Smooth muscle cell (in vitro differentiated cells): ENCODE data around the gene CSTPP1. TPM values are rescaled to one million over a fixed set of nuclear protein-coding genes. Genes with fewer than 3 reads are reported as not detected.

Experiments
- DNase-seq: peaks from one replicate; lab custom pipeline; 2025; ENCODE audit not compliant: unreplicated experiment; lab: John Stamatoyannopoulos, UW
- H2AFZ ChIP-seq: fragments of 200-600 bp; sonication (generic); 2 replicates; pipeline ENCODE4 v1.6.0; 2016; ENCODE audit warnings: antibody characterized with exemption, low read depth, mild to moderate bottlenecking
- H3F3A ChIP-seq: fragments of 200-600 bp; sonication (generic); 2 replicates; pipeline ENCODE4 v1.6.0; 2017; ENCODE audit warnings: antibody characterized with exemption, low read depth
- H3K27ac ChIP-seq: fragments of 200-600 bp; sonication (generic); 2 replicates; pipeline ENCODE4 v1.5.1; 2016; ENCODE audit warnings: low read depth, mild to moderate bottlenecking
- H3K27me3 ChIP-seq: fragments of 200-600 bp; sonication (generic); 2 replicates; pipeline ENCODE4 v1.6.1; 2016; ENCODE audit warnings: low read depth, mild to moderate bottlenecking
- H3K36me3 ChIP-seq: fragments of 200-600 bp; sonication (generic); 2 replicates; pipeline ENCODE4 v1.5.1; 2016; ENCODE audit warnings: low read depth
- H3K4me1 ChIP-seq: fragments of 200-600 bp; sonication (generic); 2 replicates; pipeline ENCODE4 v1.5.1; 2016; ENCODE audit warnings: low read depth
- H3K4me2 ChIP-seq: fragments of 200-600 bp; sonication (generic); 2 replicates; pipeline ENCODE4 v1.6.0; 2016; ENCODE audit warnings: mild to moderate bottlenecking
- H3K4me3 ChIP-seq: fragments of 200-600 bp; sonication (generic); 2 replicates; pipeline ENCODE4 v1.5.1; 2016; ENCODE audit warnings: mild to moderate bottlenecking
- H3K79me2 ChIP-seq: fragments of 200-600 bp; sonication (generic); 2 replicates; pipeline ENCODE4 v1.6.0; 2016; ENCODE audit warnings: low read depth, mild to moderate bottlenecking
- H3K9ac ChIP-seq: fragments of 200-600 bp; sonication (generic); 2 replicates; pipeline ENCODE4 v1.6.0; 2016; ENCODE audit warnings: low read depth
- H3K9me3 ChIP-seq: fragments of 200-600 bp; sonication (generic); replicated peaks from 2 replicates; pipeline ENCODE4 v1.5.1; 2016; ENCODE audit warnings: low read depth
- H4K20me1 ChIP-seq: fragments of 200-600 bp; sonication (generic); 2 replicates; pipeline ENCODE4 v1.6.0; 2016; ENCODE audit warnings: low read depth
- WGBS: methylation state at CpG from one replicate; pipeline ENCODE4 v1.1.7; 2016; ENCODE audit warnings: low lambda C conversion rate; 5-methylcytosine and 5-hydroxymethylcytosine counted together
- polyA plus RNA-seq: library from polyadenylated mRNA; unstranded; fragments of >200 nt; fragmentation: Nextera tagmentation; extraction: Ambion mirVana; gene quantifications from 2 replicates; pipeline ENCODE4 v1.2.1, GENCODE V29; 2016
- total RNA-seq: library from RNA; depleted of rRNA; stranded (reverse); fragments of >200 nt; gene quantifications from 2 replicates; pipeline ENCODE4 v1.2.3, GENCODE V29; 2014
- TF ChIP-seq, protein P1 (sequence below): fragments of 200-600 bp; sonication (generic); IDR thresholded peaks from 2 replicates; pipeline ENCODE4 v1.5.1; 2017; ENCODE audit warnings: borderline replicate concordance, mild to moderate bottlenecking, antibody characterized with exemption; ENCODE audit not compliant: insufficient read depth, poor library complexity, severe bottlenecking

Gene CSTPP1
- total and polyA plus RNA-seq, 2 experiments from 2014 or later = 37.4 to 44.8 TPM

DNA sequence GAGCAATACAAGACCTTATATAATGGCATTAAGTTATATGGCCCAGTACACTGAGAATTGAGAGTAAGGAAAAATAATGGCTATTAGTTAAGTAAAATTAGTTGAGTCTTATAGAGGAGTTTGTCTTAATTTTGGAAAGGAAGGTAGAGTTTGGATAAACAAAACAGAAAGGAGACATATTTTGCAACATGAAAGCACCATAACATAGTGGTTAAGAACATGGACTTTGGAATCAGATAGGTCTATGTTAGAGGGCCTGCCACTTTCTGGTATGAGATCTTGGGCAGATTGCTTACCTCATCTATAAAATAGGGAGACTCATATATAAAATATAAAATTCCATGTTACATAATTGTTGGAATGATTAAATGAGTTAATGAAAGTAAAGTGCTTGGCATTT is 68.9 kb downstream of the CSTPP1 start:
- H3K9ac ChIP-seq = no peak overlapping the region
- no peak for DNase-seq
- H3K4me2 ChIP-seq = peak overlapping the region; percentile 30
- no peak overlapping the region for H3K4me3 ChIP-seq
- H4K20me1 ChIP-seq = peaks cover 49% of the 10 kb centered on the region
- H3K79me2 ChIP-seq = peaks cover 6% of the 10 kb centered on the region
- H2AFZ ChIP-seq = no peak overlapping the region
- peaks cover 19% of the 10 kb centered on the region for H3K4me1 ChIP-seq
- H3K27me3 ChIP-seq = no peaks in the 10 kb centered on the region
- no peaks in the 10 kb centered on the region for H3K36me3 ChIP-seq
- H3F3A ChIP-seq = peaks cover 22% of the 10 kb centered on the region
- H3K9me3 ChIP-seq = no peaks in the 10 kb centered on the region
- TF ChIP-seq, protein P1, sequence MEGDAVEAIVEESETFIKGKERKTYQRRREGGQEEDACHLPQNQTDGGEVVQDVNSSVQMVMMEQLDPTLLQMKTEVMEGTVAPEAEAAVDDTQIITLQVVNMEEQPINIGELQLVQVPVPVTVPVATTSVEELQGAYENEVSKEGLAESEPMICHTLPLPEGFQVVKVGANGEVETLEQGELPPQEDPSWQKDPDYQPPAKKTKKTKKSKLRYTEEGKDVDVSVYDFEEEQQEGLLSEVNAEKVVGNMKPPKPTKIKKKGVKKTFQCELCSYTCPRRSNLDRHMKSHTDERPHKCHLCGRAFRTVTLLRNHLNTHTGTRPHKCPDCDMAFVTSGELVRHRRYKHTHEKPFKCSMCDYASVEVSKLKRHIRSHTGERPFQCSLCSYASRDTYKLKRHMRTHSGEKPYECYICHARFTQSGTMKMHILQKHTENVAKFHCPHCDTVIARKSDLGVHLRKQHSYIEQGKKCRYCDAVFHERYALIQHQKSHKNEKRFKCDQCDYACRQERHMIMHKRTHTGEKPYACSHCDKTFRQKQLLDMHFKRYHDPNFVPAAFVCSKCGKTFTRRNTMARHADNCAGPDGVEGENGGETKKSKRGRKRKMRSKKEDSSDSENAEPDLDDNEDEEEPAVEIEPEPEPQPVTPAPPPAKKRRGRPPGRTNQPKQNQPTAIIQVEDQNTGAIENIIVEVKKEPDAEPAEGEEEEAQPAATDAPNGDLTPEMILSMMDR = no peak
- peak overlapping the region; percentile 60 for H3K27ac ChIP-seq

DNA sequence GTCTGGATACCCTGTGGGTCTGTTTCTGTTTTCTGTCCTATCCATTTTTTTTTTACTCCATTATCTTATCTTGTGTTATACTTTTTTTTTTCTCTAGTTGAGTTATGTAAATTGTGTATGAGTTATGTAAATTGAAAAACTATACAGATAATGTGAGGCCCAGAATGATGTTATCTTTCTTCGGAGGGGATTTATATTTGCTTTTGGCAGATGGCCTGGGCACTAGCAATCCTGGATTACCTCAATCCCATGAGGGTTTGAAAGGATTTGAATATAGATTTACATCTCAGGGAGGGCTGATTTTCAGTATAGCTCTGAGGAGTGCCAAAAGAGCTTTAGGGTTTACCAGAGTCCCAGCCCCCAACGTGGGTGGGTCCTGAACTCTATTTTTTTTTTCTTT is 71.0 kb downstream of the CSTPP1 start:
- Histone ChIP-seq H3K9ac (no peak overlapping the region), H3K27me3 (no peaks in the 10 kb centered on the region), H3K9me3 (no peaks in the 10 kb centered on the region), H3K79me2 (peaks cover 6% of the 10 kb centered on the region), H3K4me1 (peaks cover 6% of the 10 kb centered on the region), H4K20me1 (peaks cover 51% of the 10 kb centered on the region), H3F3A (peaks cover 22% of the 10 kb centered on the region), H2AFZ (no peak overlapping the region), H3K27ac (no peak overlapping the region), H3K36me3 (no peaks in the 10 kb centered on the region), H3K4me2 (no peak overlapping the region), H3K4me3 (no peak overlapping the region)
- 22% methylated on average over 2 of the region's 2 CpGs for WGBS
- TF ChIP-seq, protein P1 = no peak
- DNase-seq = no peak

- peaks cover 8% of the 10 kb centered on the region for H3F3A ChIP-seq
- no peak overlapping the region for H2AFZ ChIP-seq
- H3K4me1 ChIP-seq = no peaks in the 10 kb centered on the region
- no peak overlapping the region for H3K4me2 ChIP-seq
- no peaks in the 10 kb centered on the region for H3K9me3 ChIP-seq
- H3K79me2 ChIP-seq = peaks cover 6% of the 10 kb centered on the region
- H3K27me3 ChIP-seq = no peaks in the 10 kb centered on the region
- H3K9ac ChIP-seq = no peak overlapping the region
- no peak for DNase-seq
- no peak overlapping the region for H3K27ac ChIP-seq
- H3K4me3 ChIP-seq = no peak overlapping the region
- H3K36me3 ChIP-seq = no peaks in the 10 kb centered on the region
- WGBS = 39% methylated on average over 4 of the region's 4 CpGs
- TF ChIP-seq, protein P1 = no peak
- peaks cover 36% of the 10 kb centered on the region for H4K20me1 ChIP-seq
Measured at GRCh38 chr11:47010179-47010578, 73.6 kb downstream of the CSTPP1 start.

DNA sequence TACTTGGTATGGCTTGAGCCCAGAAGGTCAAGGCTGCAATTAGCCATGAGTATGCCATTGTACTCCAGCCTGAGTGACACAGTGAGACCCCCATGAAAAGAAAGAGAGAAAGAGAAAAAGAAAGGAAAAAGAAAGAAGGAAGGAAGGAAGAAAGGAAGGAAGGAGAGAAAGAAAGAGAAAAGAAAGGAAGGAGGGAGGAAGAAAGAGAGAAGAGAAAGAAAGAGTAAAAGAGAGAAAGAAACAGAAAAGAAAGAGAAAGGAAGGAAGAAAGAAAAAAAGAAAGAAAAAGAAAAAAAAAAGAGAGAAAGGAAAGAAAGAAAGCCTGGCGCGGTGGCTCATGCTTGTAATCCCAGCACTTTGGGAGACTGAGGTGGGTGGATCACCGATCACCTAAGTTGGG is 77.5 kb downstream of the CSTPP1 start:
- peaks cover 2% of the 10 kb centered on the region for H3K4me1 ChIP-seq
- no peak overlapping the region for H3K4me3 ChIP-seq
- no peaks in the 10 kb centered on the region for H3K36me3 ChIP-seq
- no peak for DNase-seq
- TF ChIP-seq, protein P1 = no peak
- no peak overlapping the region for H3K27ac ChIP-seq
- no peaks in the 10 kb centered on the region for H3K27me3 ChIP-seq
- no peak overlapping the region for H3K9ac ChIP-seq
- no peaks in the 10 kb centered on the region for H3K9me3 ChIP-seq
- no peak overlapping the region for H3K4me2 ChIP-seq
- peaks cover 30% of the 10 kb centered on the region for H4K20me1 ChIP-seq
- peaks cover 4% of the 10 kb centered on the region for H3K79me2 ChIP-seq
- H3F3A ChIP-seq = no peaks in the 10 kb centered on the region
- WGBS = 98% methylated on average over 3 of the region's 3 CpGs
- H2AFZ ChIP-seq = no peak overlapping the region
